ENCODE measurements around the gene SLC17A8. TPM values are rescaled to one million over a fixed set of nuclear protein-coding genes. Genes with fewer than 3 reads are reported as not detected.
"Not testable (repeated sequence)": the region's sequence is repeated elsewhere in the genome, so short reads cannot be mapped to it uniquely, and the experiment has no call there.

The SLC17A8 gene
- total and polyA plus RNA-seq, 8 donors = 0.16 to 0.18 TPM; not detected in 6

- 6 to 7% methylated on average over 1 of the region's 1 CpG for WGBS, 2 donors
- H3K36me3 ChIP-seq = no peaks in the 10 kb centered on the region
- intact Hi-C loops (cut with DNase I) = no loop called here
- H3K27ac ChIP-seq = no peak overlapping the region
- no peak for ATAC-seq
- DNase-seq = no peak
- no peak for FAIRE-seq
- H3K4me3 ChIP-seq = no peak overlapping the region
- H3K9me3 ChIP-seq = no peaks in the 10 kb centered on the region
- no peaks in the 10 kb centered on the region for H3K27me3 ChIP-seq
- no peaks in the 10 kb centered on the region for H3K4me1 ChIP-seq
- TF ChIP-seq, protein P1, sequence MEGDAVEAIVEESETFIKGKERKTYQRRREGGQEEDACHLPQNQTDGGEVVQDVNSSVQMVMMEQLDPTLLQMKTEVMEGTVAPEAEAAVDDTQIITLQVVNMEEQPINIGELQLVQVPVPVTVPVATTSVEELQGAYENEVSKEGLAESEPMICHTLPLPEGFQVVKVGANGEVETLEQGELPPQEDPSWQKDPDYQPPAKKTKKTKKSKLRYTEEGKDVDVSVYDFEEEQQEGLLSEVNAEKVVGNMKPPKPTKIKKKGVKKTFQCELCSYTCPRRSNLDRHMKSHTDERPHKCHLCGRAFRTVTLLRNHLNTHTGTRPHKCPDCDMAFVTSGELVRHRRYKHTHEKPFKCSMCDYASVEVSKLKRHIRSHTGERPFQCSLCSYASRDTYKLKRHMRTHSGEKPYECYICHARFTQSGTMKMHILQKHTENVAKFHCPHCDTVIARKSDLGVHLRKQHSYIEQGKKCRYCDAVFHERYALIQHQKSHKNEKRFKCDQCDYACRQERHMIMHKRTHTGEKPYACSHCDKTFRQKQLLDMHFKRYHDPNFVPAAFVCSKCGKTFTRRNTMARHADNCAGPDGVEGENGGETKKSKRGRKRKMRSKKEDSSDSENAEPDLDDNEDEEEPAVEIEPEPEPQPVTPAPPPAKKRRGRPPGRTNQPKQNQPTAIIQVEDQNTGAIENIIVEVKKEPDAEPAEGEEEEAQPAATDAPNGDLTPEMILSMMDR (IDR thresholded peaks at IDR 0.05) = no peak
Measured at GRCh38 chr12:100426145-100426544, 69.3 kb downstream of the SLC17A8 start.

GRCh38 chr12:100427078-100427477 lies 70.2 kb downstream of the SLC17A8 start:
- Histone ChIP-seq H3K9me3 (no peaks in the 10 kb centered on the region), H3K4me1 (no peaks in the 10 kb centered on the region), H3K4me3 (no peak overlapping the region), H3K36me3 (no peaks in the 10 kb centered on the region), H3K27ac (no peak overlapping the region), H3K27me3 (no peaks in the 10 kb centered on the region)
- DNase-seq (no peak), ATAC-seq (peak in 3 of 4 donors; percentile 35 to 84 (median 74)), FAIRE-seq (no peak)
- 71 to 80% methylated on average over 3 of the region's 3 CpGs for WGBS, 2 donors
- intact Hi-C loops (cut with DNase I) = no loop called here
- TF ChIP-seq, protein P1 (IDR thresholded peaks at IDR 0.05) = no peak

GRCh38 chr12:100430251-100430650 lies 73.4 kb downstream of the SLC17A8 start:
- FAIRE-seq; H3K4me3 ChIP-seq; H3K27ac ChIP-seq; ATAC-seq; H3K27me3 ChIP-seq; DNase-seq; H3K9me3 ChIP-seq; H3K4me1 ChIP-seq; H3K36me3 ChIP-seq; intact Hi-C loops (cut with DNase I): not testable (repeated sequence)
- 95 to 97% methylated on average over 17 to 31 of the region's 32 CpGs for WGBS, 2 donors

DNA sequence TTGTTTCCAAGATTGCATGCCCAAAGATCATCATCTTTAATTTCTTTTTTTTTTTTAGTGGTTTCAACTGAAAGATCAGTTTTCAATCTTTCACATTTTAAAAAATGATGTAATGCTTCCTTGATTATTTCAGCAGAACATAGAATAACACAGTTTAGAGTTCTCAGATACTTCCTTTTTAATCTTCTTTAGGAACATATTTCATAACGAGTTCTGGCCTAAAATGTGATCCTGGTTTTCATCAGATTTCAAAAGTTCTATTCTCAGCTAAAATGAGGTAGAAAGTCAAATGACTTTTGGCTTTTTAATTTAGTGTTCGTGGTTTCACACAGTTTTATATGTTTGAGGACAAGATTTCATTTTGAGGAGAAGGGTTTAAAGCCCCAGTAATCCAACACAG lies 76.8 kb downstream of the SLC17A8 start:
- no peaks in the 10 kb centered on the region for H3K36me3 ChIP-seq
- H3K4me3 ChIP-seq = no peak overlapping the region
- H3K27me3 ChIP-seq = no peaks in the 10 kb centered on the region
- DNase-seq (no peak), ATAC-seq (no peak), FAIRE-seq (no peak)
- H3K27ac ChIP-seq = no peak overlapping the region
- peaks cover 0 to 14% (median 13%) of the 10 kb centered on the region in 3 donors for H3K4me1 ChIP-seq
- intact Hi-C loops (cut with DNase I) = no loop called here
- TF ChIP-seq, protein P1 (IDR thresholded peaks at IDR 0.05) = no peak
- 68 to 76% methylated on average over 2 of the region's 2 CpGs for WGBS, 2 donors
- no peaks in the 10 kb centered on the region for H3K9me3 ChIP-seq

- intact Hi-C loops (cut with DNase I) = no loop called here
- no peak for FAIRE-seq
- DNase-seq = no peak
Measured at GRCh38 chr12:100434177-100434576, 77.3 kb downstream of the SLC17A8 start.

More at GRCh38 chr12:100434177-100434576, 77.3 kb downstream of the SLC17A8 start:
- H3K4me3 ChIP-seq = no peak overlapping the region
- no peak overlapping the region for H3K27ac ChIP-seq
- H3K4me1 ChIP-seq = peaks cover 0 to 14% (median 13%) of the 10 kb centered on the region in 3 donors
- H3K36me3 ChIP-seq = no peaks in the 10 kb centered on the region
- H3K27me3 ChIP-seq = no peaks in the 10 kb centered on the region
- TF ChIP-seq, protein P1 (IDR thresholded peaks at IDR 0.05) = no peak
- H3K9me3 ChIP-seq = no peaks in the 10 kb centered on the region
- no peak for ATAC-seq
